H1 (cell line): ENCODE data around the gene MINDY1.

ENCODE experiments used
- CTCF ChIP-seq, 3 experiments: IDR thresholded peaks; 1 replicate in 2 of 3; 2 replicates in 1 of 3; pipeline versions ENCODE4 v1.5.1 to v1.6.1; 2011; ENCODE audit warnings: low read length in 3 of 3, mild to moderate bottlenecking in 3 of 3, inconsistent platforms in 2 of 3, low read depth in 1 of 3, moderate library complexity in 1 of 3; ENCODE audit not compliant: insufficient read depth in 1 of 3; ENCODE audit errors: control extremely low read depth in 1 of 3
- EZH2 ChIP-seq: fragments of 200-600 bp; sonication (generic); IDR thresholded peaks from 2 replicates; pipeline ENCODE4 v1.7.1; 2012; ENCODE audit warnings: low read depth, mild to moderate bottlenecking, moderate library complexity, low read length, inconsistent platforms; ENCODE audit not compliant: severe bottlenecking
- POLR2AphosphoS5 ChIP-seq: IDR thresholded peaks from 2 replicates; pipeline ENCODE4 v1.6.1; 2011; ENCODE audit warnings: low read depth, low read length

DNA sequence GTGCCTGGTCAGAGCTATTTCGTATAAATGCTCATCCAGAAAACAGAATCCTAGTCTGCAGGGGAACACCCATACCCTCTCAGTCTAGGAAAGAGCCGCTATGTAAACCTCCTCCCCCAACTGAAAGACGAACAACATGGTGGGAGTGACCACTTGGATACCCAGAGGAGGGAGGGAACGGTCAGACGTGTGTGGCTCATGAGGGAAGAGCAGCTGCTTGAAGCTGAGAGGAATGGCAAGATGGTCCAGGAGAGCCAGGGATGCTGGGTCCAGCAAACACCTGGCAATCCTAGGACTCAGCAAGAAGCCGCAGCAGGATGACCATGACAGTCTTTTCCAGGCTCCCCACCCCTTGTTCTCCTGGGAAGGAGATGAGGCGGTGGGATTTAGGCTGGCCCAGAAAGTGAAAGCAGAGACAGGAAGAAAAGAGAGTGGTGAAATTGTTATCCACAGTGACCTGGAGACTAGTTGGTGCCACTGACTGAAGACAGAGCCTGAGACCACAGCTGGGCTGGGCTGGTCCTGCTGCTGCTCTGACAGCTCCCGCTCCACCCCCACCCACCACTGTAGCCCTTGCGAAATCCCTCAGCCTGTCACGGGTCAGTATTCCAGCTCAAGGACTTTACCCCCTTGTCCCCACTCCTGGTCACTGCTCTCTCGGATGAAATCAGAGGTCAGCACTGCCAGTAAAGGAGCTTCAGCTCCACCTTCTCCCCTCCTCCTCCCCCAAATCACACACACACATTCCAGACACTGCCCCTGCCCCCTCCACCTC is 35.7 kb downstream of the MINDY1 start:
- TF ChIP-seq POLR2AphosphoS5 = no peak
- TF ChIP-seq CTCF (IDR thresholded peaks at IDR 0.05; ENCODE audit: control extremely low read depth in 1 of 3, insufficient read depth in 1 of 3, low read depth in 1 of 3, low read length in 3 of 3) = no peak
- TF ChIP-seq EZH2 = no peak
